Forelimb muscle (tissue), 1 donor: ENCODE data around the gene PLA2G4E. TPM values are rescaled to one million over a fixed set of nuclear protein-coding genes. Genes with fewer than 3 reads are reported as not detected.

Source experiments
- DNase-seq: peaks from one replicate; pipeline ENCODE4 v3.0.0-alpha.2; 2013; ENCODE audit warnings: low read depth
- polyA plus RNA-seq: library from polyadenylated mRNA; unstranded; fragments of 120-200 nt; gene quantifications from one replicate; pipeline ENCODE4 v1.2.1, GENCODE V29; 2013; ENCODE audit not compliant: insufficient read length

PLA2G4E gene
- polyA plus RNA-seq, 1 donor, result 2.0 TPM

GRCh38 chr15:42050484-42051255 is 29.8 kb upstream of the PLA2G4E start:
- no peak for DNase-seq

GRCh38 chr15:42048821-42049200 is 28.0 kb upstream of the PLA2G4E start:
- DNase-seq, result no peak

DNA sequence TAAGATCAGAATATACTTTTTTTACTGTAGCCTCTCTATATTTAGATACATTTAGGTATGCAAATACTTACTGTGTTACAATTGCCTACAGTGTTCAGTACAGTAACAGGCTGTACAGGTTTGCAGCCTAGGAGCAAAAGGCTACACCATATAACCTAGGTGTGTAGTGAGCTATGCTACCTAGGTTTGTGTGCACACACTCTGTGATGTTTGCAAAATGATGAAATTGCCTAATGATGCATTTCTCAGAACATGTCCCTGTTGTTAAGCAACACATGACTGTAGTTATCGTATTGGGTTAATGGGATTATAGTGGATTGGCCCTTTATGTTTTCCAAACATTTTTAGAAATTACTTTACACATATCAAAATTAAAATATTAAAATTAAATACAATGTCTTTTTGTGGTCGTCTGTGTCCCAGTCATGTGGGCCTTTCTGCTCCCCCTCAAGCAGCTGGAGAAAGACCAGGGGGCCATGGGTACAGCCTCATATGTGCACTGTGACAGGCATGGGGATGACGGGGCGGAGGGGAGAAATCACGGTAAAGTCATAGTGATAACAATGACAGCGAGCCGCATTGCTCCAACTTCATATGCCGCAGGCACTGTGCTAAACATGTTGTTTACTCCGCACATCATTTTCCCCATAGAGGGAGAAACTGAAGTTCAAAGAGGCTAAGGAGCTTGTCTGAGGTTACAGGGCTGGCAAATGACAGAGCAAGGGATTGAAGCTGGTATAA is 27.4 kb upstream of the PLA2G4E start:
- no peak for DNase-seq

DNA sequence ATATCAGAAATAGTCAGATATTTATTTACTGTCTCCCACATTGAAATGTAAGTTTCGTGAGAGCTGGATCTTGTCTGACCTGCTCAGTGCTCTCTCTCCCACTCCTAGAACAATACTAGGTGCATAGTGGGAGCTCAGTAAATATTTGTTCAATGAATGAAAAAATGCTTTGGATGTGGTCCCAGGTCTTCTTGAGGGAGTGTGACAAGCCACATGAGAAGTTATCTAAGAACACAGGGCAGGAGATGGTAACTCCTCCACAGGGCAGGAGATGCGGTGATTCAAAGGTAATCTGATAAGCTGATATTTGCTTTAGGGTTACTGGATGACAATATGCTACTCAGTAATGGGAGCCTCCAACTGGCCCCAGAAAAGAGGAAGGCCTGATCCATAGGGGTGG is 25.8 kb upstream of the PLA2G4E start:
- DNase-seq, result no peak

GRCh38 chr15:42045211-42045615 is 24.4 kb upstream of the PLA2G4E start:
- DNase-seq, result no peak

GRCh38 chr15:42042602-42043400 is 22.0 kb upstream of the PLA2G4E start:
- DNase-seq, result no peak

DNA sequence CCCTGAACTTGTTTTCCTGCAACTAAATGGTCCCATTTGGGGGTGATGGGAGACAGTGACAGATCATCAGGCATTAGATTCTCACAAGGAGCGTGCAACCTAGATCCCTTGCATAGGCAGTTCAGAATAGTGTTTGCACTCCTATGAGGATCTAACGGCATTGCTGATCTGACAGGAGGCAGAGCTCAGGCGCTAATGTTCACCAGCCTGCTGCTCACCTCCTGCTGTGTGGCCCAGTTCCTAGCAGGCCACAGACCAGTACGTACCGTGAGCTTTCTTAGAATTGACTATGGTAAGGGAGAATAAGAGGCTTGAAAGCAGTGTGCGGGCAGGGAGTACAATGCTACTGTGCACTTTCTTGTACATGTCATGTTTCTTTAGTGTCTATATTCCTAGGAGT is 17.6 kb upstream of the PLA2G4E start:
- no peak for DNase-seq

- DNase-seq, result no peak
Measured at GRCh38 chr15:42037656-42038055, 16.8 kb upstream of the PLA2G4E start.

GRCh38 chr15:42036966-42037365 is 16.1 kb upstream of the PLA2G4E start:
- no peak for DNase-seq

DNA sequence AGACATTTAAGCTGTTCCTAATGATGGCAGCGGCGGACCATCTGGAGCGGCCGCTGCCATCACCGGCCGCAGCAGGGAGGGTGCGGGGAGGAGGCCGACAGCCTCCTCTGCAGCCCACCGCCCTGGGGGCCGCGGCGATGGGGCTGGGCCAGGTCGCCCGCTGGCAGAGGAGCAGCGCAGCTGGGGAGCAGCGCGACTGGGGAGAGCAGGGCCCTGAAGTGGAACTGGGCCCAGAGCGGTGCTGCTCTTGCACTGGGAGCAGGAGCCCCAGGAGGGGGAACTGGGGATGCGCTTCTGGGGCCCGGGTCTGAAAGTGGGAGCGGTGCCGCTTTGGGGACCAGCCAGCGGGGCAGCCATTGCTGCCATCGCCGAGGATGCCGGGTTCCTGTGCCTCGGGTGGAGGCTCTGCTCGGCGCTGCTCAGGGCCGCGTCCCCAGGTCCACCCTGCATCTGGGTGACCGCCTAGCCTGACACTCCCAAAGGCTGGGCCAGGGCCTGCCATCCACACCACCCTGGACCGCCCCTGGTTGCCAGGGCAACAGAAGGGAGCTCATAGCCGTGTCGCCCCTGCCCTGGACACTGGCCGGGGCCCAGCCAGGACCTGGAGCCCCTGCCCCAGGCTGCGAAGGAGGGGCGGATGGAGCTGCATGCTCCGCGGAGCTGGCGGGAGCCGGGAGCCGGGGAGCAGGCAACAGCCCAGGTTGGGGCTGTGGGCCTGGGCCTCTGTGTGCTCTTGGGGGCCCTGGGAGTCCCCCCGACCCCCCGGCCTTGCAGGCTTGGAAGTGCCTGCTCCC is 15.5 kb upstream of the PLA2G4E start:
- DNase-seq, result no peak

GRCh38 chr15:42035435-42035761 is 14.6 kb upstream of the PLA2G4E start:
- DNase-seq, result no peak

- no peak for DNase-seq
Measured at GRCh38 chr15:42034628-42035434, 14.0 kb upstream of the PLA2G4E start.

DNA sequence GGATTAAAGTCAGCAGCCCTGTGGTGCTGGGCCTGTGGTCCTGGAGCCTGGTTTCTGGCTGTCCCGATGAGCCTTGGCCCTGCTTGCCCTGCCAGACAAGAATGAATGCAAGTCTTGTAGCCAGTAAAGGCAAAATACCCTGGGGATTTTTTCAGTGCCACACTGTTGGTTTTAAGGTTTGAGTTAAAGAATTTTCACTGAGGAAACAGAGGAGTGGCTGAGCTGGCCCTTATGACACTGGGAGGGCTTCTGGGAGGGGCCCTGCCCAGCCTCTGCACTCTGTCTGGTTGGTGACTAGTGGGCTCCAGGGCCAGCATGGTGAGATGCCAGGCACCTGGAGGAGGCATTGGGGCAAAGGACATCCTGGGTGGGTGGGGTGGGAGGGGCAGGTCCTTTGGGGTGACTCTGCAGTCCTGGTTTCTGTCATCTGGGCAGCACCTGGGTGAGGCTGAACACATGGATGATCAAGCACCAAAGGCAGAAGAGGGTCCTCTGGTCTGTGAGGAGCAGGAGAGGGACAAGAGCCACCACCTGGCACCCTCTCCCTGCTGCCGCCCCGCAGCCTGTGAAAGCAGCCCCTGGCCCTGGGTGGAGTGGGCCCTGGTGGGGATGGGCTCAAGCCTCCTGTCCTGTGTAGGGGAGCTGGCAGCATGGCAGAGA is 12.5 kb upstream of the PLA2G4E start:
- no peak for DNase-seq

- no peak for DNase-seq
Measured at GRCh38 chr15:42032376-42033213, 11.8 kb upstream of the PLA2G4E start.

- no peak for DNase-seq
Measured at GRCh38 chr15:42031198-42031915, 10.5 kb upstream of the PLA2G4E start.

DNA sequence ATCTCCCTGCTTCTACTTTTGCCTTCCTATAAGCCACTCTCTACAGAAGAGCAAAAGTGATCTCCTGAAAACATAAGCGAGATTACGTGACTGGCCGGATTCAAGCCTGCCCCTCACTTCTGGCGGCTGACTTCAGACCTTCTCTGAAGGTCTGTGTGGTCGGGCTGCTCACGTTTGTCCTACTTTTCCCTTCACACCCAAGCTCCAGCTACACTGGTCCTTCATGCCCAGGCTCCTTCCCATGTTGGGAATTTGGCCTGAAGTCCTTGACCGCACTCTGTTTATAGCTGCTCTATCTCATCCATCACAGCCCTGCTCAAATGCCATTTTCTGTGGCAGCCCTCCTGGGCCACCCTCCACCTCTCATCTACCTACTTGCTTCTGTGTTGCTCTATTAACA is 6.7 kb upstream of the PLA2G4E start:
- DNase-seq, result no peak

DNA sequence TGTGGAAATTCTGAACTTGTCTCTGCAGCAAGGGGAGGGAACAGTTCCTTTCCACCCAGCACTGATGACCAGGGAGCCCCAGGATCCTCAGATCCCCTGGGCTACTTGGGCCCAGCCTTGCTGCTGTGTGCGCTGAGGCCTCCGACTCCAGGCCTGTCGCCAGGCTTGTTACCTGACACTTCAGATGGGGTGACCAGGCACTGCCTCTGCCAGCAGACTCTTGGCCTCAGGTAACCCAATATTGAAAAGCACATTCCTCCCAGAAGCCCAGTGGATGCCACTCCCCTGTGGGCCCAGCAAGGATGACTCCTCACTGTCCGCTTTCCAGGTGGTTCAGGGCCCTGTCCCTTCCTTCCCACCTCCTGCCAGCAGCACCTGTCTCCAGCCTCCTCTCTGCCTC is 3.5 kb upstream of the PLA2G4E start:
- no peak for DNase-seq

- no peak for DNase-seq
Measured at GRCh38 chr15:42021593-42021992, 751 bp upstream of the PLA2G4E start.
